HG03457 (cell line): ENCODE measurements around the gene SGK1.

Experiments
- ATAC-seq: cut with Tn5 transposase; IDR thresholded peaks from one replicate; pipeline ENCODE4 v1.9.1; 2021; ENCODE audit warnings: moderate number of reproducible peaks; ENCODE audit not compliant: unreplicated experiment

SGK1 gene

DNA sequence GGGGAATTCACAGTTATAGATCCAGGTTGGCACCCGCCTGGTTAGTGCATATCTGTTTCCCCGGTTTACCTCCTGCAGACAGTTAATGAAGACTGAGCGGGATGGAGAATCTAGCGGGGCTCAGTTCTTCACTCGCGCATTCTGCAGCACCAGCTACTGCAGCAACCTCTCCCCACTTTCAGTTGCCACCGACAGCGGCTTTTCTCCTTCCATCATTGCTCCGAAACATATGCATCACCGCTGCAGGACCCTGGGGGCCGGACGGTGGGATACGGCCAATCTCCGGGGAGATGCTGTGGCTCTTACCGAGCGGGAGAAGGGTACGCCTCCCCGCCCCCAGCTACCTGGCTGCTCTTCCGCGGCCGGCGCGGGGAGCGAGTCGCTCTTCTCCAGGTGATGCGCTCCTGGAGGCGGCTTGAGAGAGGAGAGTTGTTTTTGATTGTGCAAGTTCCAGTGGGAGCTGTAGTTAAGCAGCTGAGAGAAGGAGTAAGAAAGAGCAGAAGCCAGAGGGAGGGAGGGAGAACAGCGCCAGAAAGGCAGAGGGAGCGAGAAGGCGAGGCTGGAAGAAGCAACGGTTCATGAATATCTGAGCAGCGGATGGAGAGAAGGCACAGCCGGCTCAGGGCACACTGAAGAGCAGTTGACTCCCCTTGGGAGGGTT is at the start of gene SGK1:
TSS of gene SGK1 (minus strand) at position 642 of the 661 bp plus-strand sequence. CDS start 652 bp downstream, outside the sequence.
- no peak for ATAC-seq

DNA sequence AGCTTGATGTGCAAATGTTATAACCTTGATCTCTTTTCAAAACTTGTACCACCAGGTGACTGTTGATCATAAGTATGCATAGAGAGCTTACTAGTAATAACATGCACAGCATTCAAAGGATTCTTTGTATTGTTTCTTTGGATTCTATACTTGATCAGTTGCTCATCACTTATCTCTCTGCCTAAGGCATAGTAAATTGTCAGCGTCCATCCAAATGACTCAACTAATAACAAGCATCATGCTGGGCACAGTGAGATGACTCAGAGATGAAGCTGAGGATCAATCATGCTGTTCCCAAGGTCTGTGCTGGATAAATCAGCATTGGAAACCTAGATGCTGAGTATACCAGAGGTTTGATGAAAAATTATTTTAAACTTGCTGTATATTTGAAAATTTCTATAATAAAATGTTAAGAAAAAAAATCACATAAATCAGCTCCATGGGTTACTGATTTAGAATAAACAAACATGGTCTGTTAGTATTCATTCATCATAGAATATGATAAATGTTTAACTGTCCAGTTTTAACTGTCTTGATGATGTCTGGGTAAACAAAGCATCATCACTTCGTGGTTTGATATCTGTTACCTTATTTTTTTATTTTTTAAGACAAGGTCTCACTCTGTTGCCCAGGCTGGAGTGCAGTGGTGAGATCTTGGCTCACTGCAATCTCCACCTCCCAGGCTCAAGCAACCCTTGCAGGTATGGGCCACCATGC is 45.6 kb upstream of the SGK1 start:
- no peak for ATAC-seq

DNA sequence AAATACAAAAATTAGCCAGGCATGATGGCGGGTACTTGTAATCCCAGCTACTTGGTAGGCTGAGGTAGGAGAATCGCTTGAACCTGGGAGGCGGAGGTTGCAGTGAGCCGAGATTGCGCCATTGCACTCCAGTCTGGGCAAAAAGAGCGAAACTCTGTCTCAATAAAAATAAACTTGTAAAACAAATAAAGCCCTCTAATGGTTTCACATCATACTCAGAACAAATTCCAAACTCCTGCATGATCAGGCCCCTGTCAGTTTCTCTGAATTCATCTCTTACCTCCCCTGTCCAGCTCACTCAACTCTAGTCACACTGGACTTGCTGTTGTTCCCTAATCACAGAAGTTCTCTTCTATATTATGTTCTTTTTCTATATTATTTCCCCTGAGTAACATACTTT is 43.1 kb upstream of the SGK1 start:
- ATAC-seq: no peak

DNA sequence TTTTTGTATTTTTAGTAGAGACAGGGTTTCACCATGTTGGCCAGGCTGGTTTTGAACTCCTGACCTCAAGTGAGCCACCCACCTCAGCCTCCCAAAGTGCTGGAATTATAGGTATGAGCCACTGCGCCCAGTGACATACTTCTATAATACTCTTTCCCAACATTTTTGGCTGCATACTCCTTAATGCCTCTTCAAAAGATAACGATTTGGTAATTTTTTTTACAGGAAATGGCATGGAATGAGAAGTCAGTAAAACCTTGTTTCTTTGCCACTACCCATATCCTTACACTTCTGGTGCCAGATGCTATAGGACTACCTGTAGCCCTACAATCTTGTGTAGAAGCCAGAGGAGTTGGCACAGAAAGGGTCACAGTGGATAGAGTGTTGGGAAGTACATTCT is 41.4 kb upstream of the SGK1 start:
- no peak for ATAC-seq

DNA sequence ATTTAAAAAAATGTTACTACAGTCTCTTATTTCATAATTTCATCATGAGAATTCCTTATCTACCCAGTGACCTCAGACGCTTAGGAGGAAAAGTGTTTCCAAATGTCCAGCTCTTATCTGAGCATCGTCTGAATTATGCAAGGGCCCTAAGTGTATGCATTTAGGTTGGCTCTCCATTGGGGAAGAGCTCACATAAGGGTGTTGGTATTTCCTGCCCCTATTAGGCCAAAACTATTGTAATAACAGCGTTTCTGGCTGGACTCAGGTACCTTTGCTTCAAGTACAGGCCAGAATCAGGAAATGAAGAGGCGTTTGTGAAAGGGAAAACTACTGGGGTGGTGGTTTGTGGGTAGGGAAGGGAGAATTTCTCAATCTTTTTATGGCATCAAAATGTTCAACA is 40.4 kb upstream of the SGK1 start:
- ATAC-seq: no peak

DNA sequence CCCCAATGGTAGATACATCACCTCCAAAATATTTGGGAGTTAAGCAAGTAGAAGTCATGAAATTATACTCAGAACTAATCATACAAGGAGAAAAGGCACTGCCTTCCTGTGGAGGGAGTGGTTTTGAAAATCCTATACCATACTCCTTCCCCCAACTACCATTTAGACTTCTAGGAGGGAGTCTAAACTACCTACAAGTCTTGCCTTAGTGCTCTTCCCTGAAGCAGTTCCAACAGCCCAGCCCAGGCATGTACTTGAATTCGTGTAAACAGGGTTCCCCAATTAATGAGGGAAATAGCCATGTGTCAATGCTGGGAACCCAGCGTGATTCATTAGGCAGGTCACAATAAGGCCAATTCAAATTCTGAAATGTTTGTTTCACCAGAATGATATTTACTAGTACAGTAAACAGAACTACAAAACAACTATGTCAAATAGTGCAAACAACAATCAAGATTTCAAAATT is 39.1 kb upstream of the SGK1 start:
- no peak for ATAC-seq

DNA sequence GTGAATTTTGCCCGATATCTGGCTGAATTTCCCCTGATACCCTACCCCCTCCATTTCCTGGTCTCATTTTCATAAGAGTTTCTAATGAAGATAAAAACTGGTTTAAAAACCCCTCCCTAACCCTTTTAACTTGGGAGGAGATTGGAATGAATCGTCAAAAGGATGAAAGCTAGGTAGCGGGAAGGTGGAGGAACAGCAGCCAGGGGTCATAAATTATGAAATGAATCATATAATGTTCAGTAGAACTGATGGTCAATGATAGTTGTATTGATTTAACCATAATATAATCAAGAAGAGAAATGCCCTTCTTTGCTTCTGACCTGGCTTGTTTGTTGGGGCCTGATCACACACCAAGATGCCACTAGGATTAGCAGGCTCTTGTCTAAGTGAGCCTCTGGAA is 38.5 kb upstream of the SGK1 start:
- no peak for ATAC-seq

DNA sequence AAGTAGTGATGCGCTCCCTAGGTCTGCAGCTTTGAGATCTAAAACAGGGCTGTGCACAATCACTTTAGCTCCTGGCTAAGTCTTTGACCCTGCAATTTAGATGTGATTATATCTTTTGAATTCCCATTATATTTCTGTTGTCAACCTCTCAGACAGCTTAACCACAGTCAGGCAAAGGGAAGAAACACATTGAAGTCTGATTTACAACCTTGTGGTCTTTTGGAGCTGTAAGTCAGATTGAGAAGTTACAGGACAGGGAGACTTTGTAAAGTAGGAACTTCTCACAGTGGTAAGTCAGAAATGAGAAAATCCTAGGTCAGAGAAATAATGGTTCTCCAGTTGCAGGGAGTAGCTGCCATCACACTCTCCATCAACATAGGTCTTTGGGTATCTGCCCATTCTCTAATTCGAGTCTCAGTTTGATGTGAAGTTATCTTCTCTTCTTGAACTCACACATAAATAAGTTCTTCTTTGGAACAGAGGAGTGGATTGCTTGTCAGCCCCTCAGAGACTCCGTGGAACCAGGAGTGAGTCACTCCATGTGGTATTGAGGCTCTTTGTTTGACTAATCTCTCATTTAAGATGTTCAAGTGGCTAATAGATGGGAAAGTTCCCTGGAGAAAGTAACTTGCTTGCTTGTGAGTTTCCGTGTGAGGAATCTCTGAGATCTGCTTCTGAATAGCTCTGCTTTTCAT is 35.0 kb upstream of the SGK1 start:
- no peak for ATAC-seq

DNA sequence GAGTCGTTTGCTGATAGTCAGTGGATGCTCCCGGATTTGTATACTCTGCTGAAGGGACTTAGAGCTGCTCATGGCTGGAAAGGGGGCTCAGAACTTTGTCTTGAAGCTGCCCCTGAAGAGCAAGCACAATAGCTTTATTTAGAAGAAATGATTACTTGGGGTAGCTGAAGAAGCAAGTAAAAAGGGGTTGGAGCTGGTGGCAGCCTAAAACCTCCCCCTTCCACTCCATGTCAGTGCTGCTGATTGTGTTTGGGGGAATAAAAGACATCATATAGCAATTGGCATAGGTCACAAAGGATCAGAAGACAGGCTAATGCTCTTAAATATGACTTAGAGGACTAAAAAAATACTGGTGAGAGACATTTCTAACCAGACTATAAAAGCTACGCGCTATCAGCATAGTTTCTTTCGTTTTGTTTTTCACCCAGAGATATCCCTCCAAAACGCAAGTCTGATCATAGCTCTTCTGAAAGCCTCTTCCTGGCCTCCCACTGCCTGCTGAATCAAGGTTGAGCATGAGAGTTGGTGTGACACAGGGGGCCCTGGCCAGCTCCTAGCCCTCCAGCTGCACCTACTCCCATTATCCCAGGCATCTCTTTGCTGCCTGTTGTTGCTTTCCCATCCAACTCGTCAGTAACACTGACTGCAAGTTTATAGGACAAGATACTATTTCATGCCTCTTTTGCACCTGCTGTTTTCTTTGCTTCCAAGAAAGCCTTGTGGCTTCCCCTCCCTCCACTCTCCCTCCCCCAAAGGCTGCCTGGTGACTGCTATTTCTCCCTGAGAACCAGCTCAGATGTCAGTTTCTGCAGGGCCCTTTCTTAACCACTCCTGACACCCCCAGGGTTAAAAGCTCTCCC is 33.9 kb upstream of the SGK1 start:
- no peak for ATAC-seq

DNA sequence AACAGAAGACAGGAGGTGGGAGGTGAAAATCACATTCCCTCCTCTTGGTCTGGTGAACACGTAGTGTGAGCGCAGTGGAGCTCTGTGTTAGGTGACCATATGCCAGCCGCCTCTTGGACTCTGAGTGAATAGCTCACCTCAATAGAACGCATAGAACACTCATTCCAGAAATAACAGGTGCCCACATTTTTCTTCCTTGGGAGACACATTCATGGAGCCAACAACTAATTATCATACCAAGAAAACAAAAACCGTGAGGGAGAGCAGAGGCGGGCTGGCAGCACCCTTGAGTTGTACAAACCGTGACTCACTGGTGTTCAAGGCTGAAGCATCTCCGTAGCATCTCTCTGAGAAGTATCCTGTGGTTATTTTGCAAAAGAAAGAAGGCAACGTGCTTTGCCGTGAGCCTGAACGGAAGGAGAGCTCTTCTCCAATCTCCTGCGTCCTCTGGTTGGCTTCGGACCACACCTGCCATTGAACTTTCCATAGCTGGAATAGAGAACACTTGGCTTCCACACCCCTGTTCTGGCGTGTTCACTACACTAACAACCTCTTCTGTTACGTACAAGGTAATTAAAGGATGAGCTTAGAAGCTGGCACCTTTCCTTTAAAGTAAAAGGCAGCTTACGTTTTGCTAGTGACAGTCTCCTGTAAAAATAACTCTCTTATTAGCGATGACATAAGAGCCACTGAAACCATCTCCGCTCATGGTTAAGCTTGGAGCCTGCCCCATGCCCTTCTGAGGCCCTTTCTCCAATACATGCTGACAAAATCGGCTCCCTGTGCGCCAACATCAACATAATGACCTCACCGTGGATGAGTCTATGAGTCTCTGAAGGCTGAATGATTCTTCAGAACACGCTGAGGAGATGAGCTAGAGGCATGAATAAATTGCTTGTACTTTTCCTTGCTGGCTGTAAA is 30.2 kb upstream of the SGK1 start:
- no peak for ATAC-seq

DNA sequence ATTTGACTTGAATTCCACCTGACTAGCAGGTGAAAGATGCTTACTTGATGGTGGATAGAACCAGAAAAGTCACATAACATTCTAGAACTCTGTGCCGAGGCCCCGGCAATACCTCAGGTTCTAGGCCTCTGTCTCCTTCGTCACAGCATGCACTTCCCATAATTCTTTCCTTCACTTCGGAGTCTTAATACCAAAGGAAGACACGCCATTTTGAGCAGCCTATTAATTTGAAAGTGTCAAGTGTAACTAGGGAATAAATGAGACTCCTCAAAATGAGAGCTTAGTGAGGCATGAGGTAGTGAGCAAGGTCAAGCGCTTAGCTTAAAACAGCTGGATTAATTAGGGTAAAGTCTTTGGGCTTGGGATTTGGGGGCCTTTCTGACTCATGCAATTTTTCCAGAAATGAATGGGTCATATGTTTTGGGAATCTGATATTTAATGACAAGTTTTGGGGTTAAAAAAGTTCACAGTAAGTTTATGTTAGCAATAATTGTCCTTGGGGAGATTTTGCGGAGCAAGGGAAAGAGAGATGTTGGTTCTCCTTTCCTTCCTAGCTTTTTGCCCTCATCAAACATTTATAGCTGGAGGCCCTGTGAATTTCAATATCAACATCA is 29.1 kb upstream of the SGK1 start:
- no peak for ATAC-seq

DNA sequence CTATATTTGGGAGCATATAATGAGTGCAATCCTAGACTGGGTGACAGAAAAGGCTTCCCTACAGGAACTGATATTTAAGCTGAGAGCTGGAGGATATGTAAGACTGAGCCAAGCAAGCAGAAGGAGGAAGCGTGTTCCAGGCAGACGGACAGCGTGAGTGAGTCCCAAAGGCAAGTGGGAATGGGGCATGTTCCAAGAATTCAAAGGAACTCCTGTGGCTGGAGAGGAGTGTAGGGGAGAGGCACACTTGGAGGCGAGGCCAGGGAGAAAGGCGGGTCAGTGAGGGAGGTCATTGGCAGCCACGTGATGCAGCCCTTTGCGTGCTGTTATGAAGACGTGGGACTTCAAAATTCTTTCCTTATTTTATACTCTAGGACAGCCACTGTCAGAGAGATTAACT is 27.9 kb upstream of the SGK1 start:
- no peak for ATAC-seq

DNA sequence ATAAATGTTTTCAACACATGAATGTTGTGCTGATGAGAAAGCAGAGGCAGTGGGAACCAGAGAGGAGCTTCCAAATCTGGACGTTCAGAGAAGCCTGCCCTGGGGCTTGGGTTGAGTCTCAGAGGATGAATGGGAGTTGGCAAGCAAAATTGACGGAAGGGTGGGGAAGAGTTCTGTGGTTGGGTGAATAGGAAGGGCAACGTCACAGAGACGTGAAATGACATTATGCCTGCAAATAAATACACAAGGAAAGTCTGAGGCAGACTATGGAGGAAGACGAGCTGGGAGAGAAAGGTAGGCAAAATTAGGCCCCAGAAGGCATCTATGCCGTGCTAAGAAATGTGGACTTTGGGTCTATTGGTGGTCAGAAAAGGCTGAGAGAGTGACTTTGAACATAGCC is 25.2 kb upstream of the SGK1 start:
- no peak for ATAC-seq

DNA sequence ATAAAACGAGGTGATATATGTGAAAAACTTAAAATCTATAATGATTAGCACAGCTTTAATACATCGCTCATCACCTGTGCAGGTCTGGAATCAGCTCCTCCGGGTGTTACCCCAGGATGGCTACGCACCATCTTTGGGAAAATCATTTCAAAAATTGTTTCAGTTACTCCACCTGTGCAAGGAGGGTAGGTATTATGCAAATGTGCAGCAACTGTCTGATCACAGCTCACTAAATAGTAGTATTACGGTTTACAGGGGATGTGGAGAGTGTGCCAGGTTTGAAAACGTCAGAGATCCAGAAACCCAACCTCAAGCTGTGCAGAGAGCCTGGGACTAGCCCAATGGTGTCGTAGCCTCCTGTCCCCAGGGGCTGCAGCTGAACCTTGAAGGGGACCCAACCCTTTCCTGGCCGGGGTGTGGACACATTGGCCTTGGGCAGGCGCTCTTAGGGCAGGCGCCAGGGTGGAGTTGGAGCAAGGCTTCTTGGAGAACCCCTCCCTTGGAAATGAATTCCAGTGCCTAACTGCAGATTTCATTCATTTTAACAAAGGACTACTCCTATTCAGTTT is 24.2 kb upstream of the SGK1 start:
- no peak for ATAC-seq

DNA sequence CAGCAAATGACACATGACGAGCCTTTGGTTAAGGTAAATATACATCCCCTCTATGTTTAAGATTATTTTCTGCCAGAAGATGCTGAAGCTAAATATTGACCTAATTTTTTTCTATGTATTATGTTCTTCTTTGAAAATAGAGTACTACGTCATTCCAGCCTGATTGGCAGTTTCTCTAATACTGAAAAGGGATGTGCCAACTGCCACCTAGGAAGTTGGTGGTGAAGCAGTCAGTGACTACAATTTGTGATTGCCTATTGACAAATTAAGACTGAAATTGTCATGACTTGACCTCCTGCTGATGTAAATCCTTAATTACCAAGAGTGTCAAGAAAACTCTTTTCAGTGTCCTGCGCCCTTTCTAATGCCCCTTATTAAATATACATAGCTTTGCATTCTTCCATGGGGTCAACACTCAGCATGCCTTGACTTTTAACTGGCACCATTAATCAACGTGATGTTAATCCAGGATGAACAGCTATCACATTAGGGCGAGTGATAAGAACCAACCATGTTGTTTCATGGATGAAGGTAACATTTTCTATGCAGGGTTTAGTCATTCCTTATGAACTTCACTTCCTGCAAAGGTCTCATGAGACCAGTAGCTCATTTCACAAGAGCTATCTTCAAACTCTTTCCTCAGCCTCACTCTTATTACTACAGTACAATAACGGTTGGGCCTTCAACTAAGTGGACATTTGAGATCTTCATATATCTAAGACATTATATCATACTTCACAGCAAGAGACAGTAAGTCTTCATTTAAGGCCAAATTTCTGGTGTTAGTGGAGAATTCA is 22.5 kb upstream of the SGK1 start:
- no peak for ATAC-seq

DNA sequence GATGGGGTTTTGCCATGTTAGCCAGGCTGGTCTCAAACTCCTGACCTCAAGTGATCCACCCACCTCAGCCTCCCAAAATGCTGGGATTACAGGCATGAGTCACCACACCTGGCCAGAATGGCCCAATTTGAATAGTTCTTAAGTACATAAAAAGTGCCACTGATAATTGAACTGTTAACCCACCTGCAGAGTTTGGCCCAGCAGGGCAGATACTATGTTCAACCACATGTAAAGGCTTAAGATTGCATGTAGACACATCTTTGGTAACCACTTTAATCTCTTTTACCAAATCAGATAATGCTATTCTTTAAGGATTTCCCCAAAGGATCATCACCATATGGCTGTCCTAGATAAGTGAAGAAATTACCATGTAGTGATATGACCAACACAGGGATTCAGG is 21.3 kb upstream of the SGK1 start:
- no peak for ATAC-seq

DNA sequence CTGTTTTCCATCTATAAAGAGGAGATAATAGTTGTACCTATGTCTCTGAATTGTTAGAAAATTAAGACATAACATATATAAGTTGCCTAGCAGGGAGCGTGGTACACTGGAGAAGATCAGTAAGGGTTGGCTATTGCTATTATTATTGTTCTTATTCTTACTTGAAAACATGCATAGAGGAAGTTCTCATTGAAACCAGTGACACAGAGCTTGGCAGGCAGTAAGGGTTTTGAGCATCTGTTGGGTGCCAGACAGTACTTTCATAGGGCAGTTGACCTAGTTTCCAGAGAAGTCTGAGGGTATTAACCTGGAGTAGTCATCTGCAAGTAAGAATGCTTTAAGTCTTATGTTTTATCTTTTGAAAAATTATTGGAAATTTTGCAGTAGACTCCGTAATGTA is 13.3 kb upstream of the SGK1 start:
- no peak for ATAC-seq

DNA sequence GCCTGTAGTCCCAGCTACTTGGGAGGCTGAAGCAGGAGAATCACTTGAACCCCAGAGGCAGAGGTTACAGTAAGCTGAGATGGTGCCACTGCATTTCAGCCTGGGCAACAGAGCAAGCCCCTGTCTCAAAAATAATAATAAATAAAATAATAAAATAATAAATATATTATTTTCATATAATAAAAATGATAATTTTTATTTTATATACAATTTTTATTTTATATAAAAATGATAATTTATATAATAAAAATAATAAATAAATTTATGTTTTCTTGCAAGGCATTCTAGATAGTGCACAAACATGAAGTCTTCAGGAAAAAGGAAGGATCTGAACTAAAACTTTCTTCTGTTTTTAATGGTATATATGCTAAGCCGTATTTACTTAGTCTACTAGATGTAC is 12.6 kb upstream of the SGK1 start:
- ATAC-seq: no peak

DNA sequence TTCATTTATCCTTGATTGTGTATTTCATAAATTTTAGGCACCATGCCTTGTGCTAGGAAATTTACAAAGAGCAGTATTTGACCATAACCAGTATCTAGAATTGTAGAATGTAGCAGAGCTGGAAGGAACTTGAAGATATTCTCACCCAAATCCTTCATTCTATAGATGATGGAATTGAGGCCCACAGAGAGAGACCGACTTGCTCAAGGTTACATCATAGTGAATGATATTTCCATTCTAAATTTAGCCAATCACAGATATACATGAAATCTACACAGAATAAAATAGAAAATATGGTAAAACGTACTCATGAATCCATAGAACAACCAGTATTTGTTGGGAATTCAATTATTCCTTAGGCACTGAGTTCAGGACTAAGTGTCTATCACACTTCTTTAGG is 10.9 kb upstream of the SGK1 start:
- no peak for ATAC-seq
